Fibroblast of lung (primary cell): Measurements from ENCODE around the gene PGAM2.

Source experiments
- CTCF ChIP-seq, 2 donors: IDR thresholded peaks in 1 of 2; conservative IDR thresholded peaks in 1 of 2; 1 replicate in 1 of 2; 2 replicates in 1 of 2; pipeline ENCODE4 v1.5.1; 2011 to 2012; ENCODE audit warnings: low read length in 2 of 2, control low read depth in 1 of 2, inconsistent platforms in 1 of 2, low read depth in 1 of 2, mild to moderate bottlenecking in 1 of 2
- EZH2 ChIP-seq: IDR thresholded peaks from 2 replicates; pipeline ENCODE4 v1.5.1; 2012; ENCODE audit warnings: low read length, control low read depth, mild to moderate bottlenecking; ENCODE audit errors: missing control alignments

GRCh38 chr7:44071726-44072363 is 6.5 kb upstream of the PGAM2 start:
- TF ChIP-seq CTCF (conservative IDR thresholded peaks at IDR 0.05 in 1 of 2, IDR thresholded peaks at IDR 0.05 in 1 of 2; ENCODE audit: low read depth in 1 of 2, low read length in 2 of 2) (no peak), EZH2 (no peak)
